ENCODE data around the gene CCR5AS.

- TF ChIP-seq CTCF (IDR thresholded peaks at IDR 0.05) (no peak), ZFX (IDR thresholded peaks at IDR 0.05; ENCODE audit: borderline replicate concordance) (no peak)
Measured at GRCh38 chr3:46349484-46350261, 57.2 kb downstream of the CCR5AS start.

Data from 22Rv1 (cell line).